Loucy (cell line): ENCODE measurements around the gene MAPKAP1.

ENCODE experiments used
- H2AFZ ChIP-seq: fragments of 200-600 bp; sonication (generic); 2 replicates; pipeline ENCODE4 v1.6.0; 2016; ENCODE audit warnings: antibody characterized with exemption, mild to moderate bottlenecking, low read length, moderate library complexity
- H3F3A ChIP-seq: fragments of 200-600 bp; 2 replicates; pipeline ENCODE4 v1.6.0; 2016; ENCODE audit warnings: antibody characterized with exemption, low read depth, mild to moderate bottlenecking
- H3K27me3 ChIP-seq: fragments of 200-600 bp; sonication (generic); 2 replicates; pipeline ENCODE4 v1.6.1; 2014; ENCODE audit warnings: low read length, mild to moderate bottlenecking; ENCODE audit not compliant: insufficient read depth, poor library complexity, severe bottlenecking
- H3K36me3 ChIP-seq: fragments of 200-600 bp; sonication (generic); 2 replicates; pipeline ENCODE4 v1.6.1; 2016; ENCODE audit warnings: low read length; ENCODE audit not compliant: insufficient read depth
- H3K4me1 ChIP-seq: fragments of 200-600 bp; sonication (generic); 2 replicates; pipeline ENCODE4 v1.5.1; 2014; ENCODE audit warnings: low read length, mild to moderate bottlenecking; ENCODE audit not compliant: insufficient read depth, poor library complexity, severe bottlenecking
- H3K4me2 ChIP-seq: fragments of 200-600 bp; sonication (generic); 2 replicates; pipeline ENCODE4 v1.6.0; 2014; ENCODE audit warnings: antibody characterized with exemption, low read length, low read depth, mild to moderate bottlenecking; ENCODE audit not compliant: poor library complexity, severe bottlenecking
- H3K4me3 ChIP-seq: fragments of 200-600 bp; sonication (generic); 2 replicates; pipeline ENCODE4 v1.5.1; 2014; ENCODE audit warnings: low read length, mild to moderate bottlenecking, mixed read lengths; ENCODE audit not compliant: poor library complexity, severe bottlenecking
- H3K79me2 ChIP-seq: fragments of 200-600 bp; sonication (generic); 2 replicates; pipeline ENCODE4 v1.6.1; 2014; ENCODE audit warnings: low read length; ENCODE audit not compliant: insufficient read depth
- H3K9ac ChIP-seq: fragments of 200-600 bp; sonication (generic); 2 replicates; pipeline ENCODE4 v1.6.0; 2014; ENCODE audit warnings: mild to moderate bottlenecking, low read depth, low read length, moderate library complexity; ENCODE audit not compliant: poor library complexity, severe bottlenecking
- H3K9me2 ChIP-seq: fragments of 200-600 bp; sonication (generic); replicated peaks from 2 replicates; pipeline ENCODE4 v1.6.1; 2016; ENCODE audit warnings: low read depth, low read length, mixed read lengths
- H3K9me3 ChIP-seq: fragments of 200-600 bp; sonication (generic); 2 replicates; pipeline ENCODE4 v1.6.1; 2014; ENCODE audit warnings: mild to moderate bottlenecking, antibody characterized with exemption, low read length, low read depth; ENCODE audit not compliant: insufficient read depth
- H4K20me1 ChIP-seq: fragments of 200-600 bp; sonication (generic); 2 replicates; pipeline ENCODE4 v1.6.0; 2014; ENCODE audit warnings: antibody characterized with exemption, low read length, mild to moderate bottlenecking; ENCODE audit not compliant: insufficient read depth, poor library complexity, severe bottlenecking
- CTCF ChIP-seq: fragments of 200-600 bp; sonication (generic); conservative IDR thresholded peaks from 2 replicates; pipeline ENCODE4 v1.5.1; 2014; ENCODE audit warnings: mild to moderate bottlenecking, antibody characterized with exemption, low read length
- EZH2phosphoT487 ChIP-seq: fragments of 200-600 bp; IDR thresholded peaks from 2 replicates; pipeline ENCODE4 v1.6.1; 2018; ENCODE audit warnings: antibody characterized with exemption, mild to moderate bottlenecking, moderate library complexity, borderline replicate concordance

MAPKAP1 gene

GRCh38 chr9:125462861-125463291 lies 244.1 kb downstream of the MAPKAP1 start:
- H3K4me2 ChIP-seq, result no peak overlapping the region
- TF ChIP-seq EZH2phosphoT487, result no peak

GRCh38 chr9:125461636-125462190 lies 245.3 kb downstream of the MAPKAP1 start:
- peaks cover 8% of the 10 kb centered on the region; the same call in 1 of the 2 replicates for H3K9me3 ChIP-seq
- no peaks in the 10 kb centered on the region for H3K27me3 ChIP-seq
- H3F3A ChIP-seq, result no peaks in the 10 kb centered on the region
- no peaks in the 10 kb centered on the region for H3K79me2 ChIP-seq
- H4K20me1 ChIP-seq, result no peaks in the 10 kb centered on the region
- H3K36me3 ChIP-seq, result peaks cover 4% of the 10 kb centered on the region; the same call in 1 of the 2 replicates
- H3K9ac ChIP-seq, result no peak overlapping the region
- H2AFZ ChIP-seq, result no peak overlapping the region
- H3K4me1 ChIP-seq, result no peaks in the 10 kb centered on the region
- no peak overlapping the region for H3K4me3 ChIP-seq
- no peaks in the 10 kb centered on the region for H3K9me2 ChIP-seq
- no peak overlapping the region for H3K4me2 ChIP-seq
- TF ChIP-seq CTCF, result no peak
- no peak for TF ChIP-seq EZH2phosphoT487

More at GRCh38 chr9:125462861-125463291, 244.1 kb downstream of the MAPKAP1 start:
- Histone ChIP-seq H3K79me2 (no peaks in the 10 kb centered on the region), H3K4me1 (no peaks in the 10 kb centered on the region), H3K9ac (no peak overlapping the region), H4K20me1 (no peaks in the 10 kb centered on the region), H3K9me2 (no peaks in the 10 kb centered on the region), H2AFZ (no peak overlapping the region), H3K36me3 (no peaks in the 10 kb centered on the region; the same call in 1 of the 2 replicates), H3K9me3 (no peaks in the 10 kb centered on the region), H3K4me3 (no peak overlapping the region), H3K27me3 (no peaks in the 10 kb centered on the region), H3F3A (no peaks in the 10 kb centered on the region)

- Histone ChIP-seq H3K79me2 (no peaks in the 10 kb centered on the region), H3K9me2 (no peaks in the 10 kb centered on the region), H3K4me1 (no peaks in the 10 kb centered on the region), H3K4me3 (no peak overlapping the region), H3K36me3 (peaks cover 4% of the 10 kb centered on the region; the same call in 1 of the 2 replicates), H2AFZ (no peak overlapping the region), H3K9ac (no peak overlapping the region), H3K27me3 (no peaks in the 10 kb centered on the region), H4K20me1 (no peaks in the 10 kb centered on the region), H3K4me2 (no peak overlapping the region), H3K9me3 (peaks cover 15% of the 10 kb centered on the region; the same call in 1 of the 2 replicates), H3F3A (no peaks in the 10 kb centered on the region)
- TF ChIP-seq EZH2phosphoT487 (no peak), CTCF (no peak)
Measured at GRCh38 chr9:125460883-125461635, 245.9 kb downstream of the MAPKAP1 start.
